Right lobe of liver (tissue), 4 donors: ENCODE results near the gene PDGFD.

ENCODE experiments used
- CTCF ChIP-seq, 4 donors: fragments of 200-600 bp in 3 of 4; fragments of 450-650 bp in 1 of 4; IDR thresholded peaks; one replicate each; pipeline versions ENCODE4 v1.5.1 to v1.8.0; 2016 to 2022; ENCODE audit warnings: antibody characterized with exemption in 4 of 4, mild to moderate bottlenecking in 2 of 4
- POLR2A ChIP-seq: fragments of 450-650 bp; IDR thresholded peaks from one replicate; pipeline ENCODE4 v1.6.1; 2017; ENCODE audit warnings: antibody characterized with exemption, mild to moderate bottlenecking
- donor health status: DM: no; HTN: no; CAD: no.
- donor health status: DM: no; HTN: no; CAD: no.
- donor health status: DM: no; HTN: yes; CAD: no.

- TF ChIP-seq CTCF (IDR thresholded peaks at IDR 0.05) (no peak), POLR2A (no peak)
Observed at GRCh38 chr11:104154296-104154695, 9.7 kb downstream of the PDGFD start.
